Prostate gland (tissue), 2 donors: ENCODE measurements around the gene AGPAT4. TPM values are rescaled to one million over a fixed set of nuclear protein-coding genes. Genes with fewer than 3 reads are reported as not detected.

Experiments used
- DNase-seq: peaks from one replicate; pipeline ENCODE4 v3.0.0-alpha.2; 2019; ENCODE audit warnings: low spot score
- H3K27ac ChIP-seq, 2 donors: fragments of 200-600 bp; sonication (generic); 2 replicates each; pipeline ENCODE4 v1.5.1; 2017 to 2019
- H3K27me3 ChIP-seq: fragments of 200-600 bp; sonication (generic); replicated peaks from 2 replicates; pipeline ENCODE4 v1.5.1; 2019; ENCODE audit not compliant: insufficient read depth
- H3K36me3 ChIP-seq, 2 donors: fragments of 200-600 bp; sonication (generic); 1 replicate in 1 of 2; 2 replicates in 1 of 2; pipeline versions ENCODE4 v1.5.1 to v1.8.1; 2017 to 2019
- H3K4me1 ChIP-seq: fragments of 200-600 bp; sonication (generic); replicated peaks from 2 replicates; pipeline ENCODE4 v1.5.1; 2019
- H3K4me3 ChIP-seq, 2 donors: fragments of 200-600 bp; sonication (generic); 2 replicates each; pipeline ENCODE4 v1.5.1; 2017 to 2019
- H3K9me3 ChIP-seq: fragments of 200-600 bp; sonication (generic); 2 replicates; pipeline ENCODE4 v1.5.1; 2017
- POLR2A ChIP-seq: fragments of 450-650 bp; IDR thresholded peaks from one replicate; pipeline ENCODE4 v1.6.1; 2016; ENCODE audit warnings: antibody characterized with exemption, mild to moderate bottlenecking
- POLR2AphosphoS5 ChIP-seq: sonication (generic); formaldehyde crosslinking; IDR thresholded peaks from one replicate; pipeline ENCODE4 v1.6.1; 2017; ENCODE audit warnings: antibody characterized with exemption
- WGBS: methylation state at CpG from one replicate; pipeline ENCODE4 v1.1.5; 2018; 5-methylcytosine and 5-hydroxymethylcytosine counted together
- intact Hi-C: fragments of 100-400 bp; cut with DNase I; formaldehyde crosslinking; loops from one replicate; pipeline ENCODE4 v1.14.2; 2022
- total RNA-seq, 2 donors: library from RNA; depleted of rRNA; stranded (reverse); fragments of >200 nt; gene quantifications; one replicate each; pipeline ENCODE4 v1.1.0, GENCODE V29; 2016
- TF ChIP-seq, protein P1 (sequence below), 4 experiments: fragments of 200-600 bp in 2 of 4; fragments of 450-650 bp in 2 of 4; sonication (generic) in 2 of 4; IDR thresholded peaks; 1 replicate in 3 of 4; 2 replicates in 1 of 4; pipeline ENCODE4 v1.5.1; 2016 to 2019; ENCODE audit warnings: antibody characterized with exemption in 4 of 4, mild to moderate bottlenecking in 2 of 4, moderate library complexity in 2 of 4

AGPAT4 gene
- total RNA-seq, 2 donors from 2014 or later: 1.7 to 4.2 TPM

- H3K4me3 ChIP-seq: no peak overlapping the region
- 71% methylated on average over 6 of the region's 6 CpGs for WGBS
- no peaks in the 10 kb centered on the region for H3K9me3 ChIP-seq
- intact Hi-C loops: no loop called here
- H3K27ac ChIP-seq: no peak overlapping the region
- TF ChIP-seq POLR2AphosphoS5 (no peak), POLR2A (no peak)
- TF ChIP-seq, protein P1, sequence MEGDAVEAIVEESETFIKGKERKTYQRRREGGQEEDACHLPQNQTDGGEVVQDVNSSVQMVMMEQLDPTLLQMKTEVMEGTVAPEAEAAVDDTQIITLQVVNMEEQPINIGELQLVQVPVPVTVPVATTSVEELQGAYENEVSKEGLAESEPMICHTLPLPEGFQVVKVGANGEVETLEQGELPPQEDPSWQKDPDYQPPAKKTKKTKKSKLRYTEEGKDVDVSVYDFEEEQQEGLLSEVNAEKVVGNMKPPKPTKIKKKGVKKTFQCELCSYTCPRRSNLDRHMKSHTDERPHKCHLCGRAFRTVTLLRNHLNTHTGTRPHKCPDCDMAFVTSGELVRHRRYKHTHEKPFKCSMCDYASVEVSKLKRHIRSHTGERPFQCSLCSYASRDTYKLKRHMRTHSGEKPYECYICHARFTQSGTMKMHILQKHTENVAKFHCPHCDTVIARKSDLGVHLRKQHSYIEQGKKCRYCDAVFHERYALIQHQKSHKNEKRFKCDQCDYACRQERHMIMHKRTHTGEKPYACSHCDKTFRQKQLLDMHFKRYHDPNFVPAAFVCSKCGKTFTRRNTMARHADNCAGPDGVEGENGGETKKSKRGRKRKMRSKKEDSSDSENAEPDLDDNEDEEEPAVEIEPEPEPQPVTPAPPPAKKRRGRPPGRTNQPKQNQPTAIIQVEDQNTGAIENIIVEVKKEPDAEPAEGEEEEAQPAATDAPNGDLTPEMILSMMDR (IDR thresholded peaks at IDR 0.05): no peak
- H3K27me3 ChIP-seq: no peaks in the 10 kb centered on the region
- DNase-seq: no peak
- H3K4me1 ChIP-seq: no peaks in the 10 kb centered on the region
- H3K36me3 ChIP-seq: no peaks in the 10 kb centered on the region
These were observed 181.7 kb downstream of the AGPAT4 start for GRCh38 chr6:161091972-161092701.

DNA sequence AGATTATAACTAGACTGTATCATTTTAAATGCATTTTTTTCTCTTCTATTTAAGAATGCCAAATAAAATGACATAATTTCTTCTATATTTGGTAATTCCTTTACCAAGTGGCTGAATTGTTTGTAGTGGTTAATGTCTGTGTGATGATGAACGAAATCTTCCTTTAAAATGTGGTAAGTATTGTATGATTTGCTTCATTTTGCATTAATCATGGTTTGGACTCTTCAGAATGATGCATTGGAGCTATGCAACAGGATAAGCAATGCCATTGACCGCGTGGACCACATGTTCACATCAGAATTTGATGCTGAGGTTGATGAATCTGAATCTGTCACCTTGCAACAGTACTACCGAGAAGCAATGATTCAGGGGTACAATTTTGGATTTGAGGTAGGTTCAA lies 182.7 kb downstream of the AGPAT4 start:
- H3K4me1 ChIP-seq: no peaks in the 10 kb centered on the region
- no peak overlapping the region for H3K4me3 ChIP-seq
- H3K9me3 ChIP-seq: no peaks in the 10 kb centered on the region
- WGBS: 94% methylated on average over 4 of the region's 4 CpGs
- DNase-seq: no peak
- H3K27ac ChIP-seq: no peak overlapping the region
- intact Hi-C loops: no loop called here
- no peaks in the 10 kb centered on the region for H3K27me3 ChIP-seq
- H3K36me3 ChIP-seq: no peaks in the 10 kb centered on the region
- no peak for TF ChIP-seq POLR2AphosphoS5
- TF ChIP-seq, protein P1 (IDR thresholded peaks at IDR 0.05): no peak

DNA sequence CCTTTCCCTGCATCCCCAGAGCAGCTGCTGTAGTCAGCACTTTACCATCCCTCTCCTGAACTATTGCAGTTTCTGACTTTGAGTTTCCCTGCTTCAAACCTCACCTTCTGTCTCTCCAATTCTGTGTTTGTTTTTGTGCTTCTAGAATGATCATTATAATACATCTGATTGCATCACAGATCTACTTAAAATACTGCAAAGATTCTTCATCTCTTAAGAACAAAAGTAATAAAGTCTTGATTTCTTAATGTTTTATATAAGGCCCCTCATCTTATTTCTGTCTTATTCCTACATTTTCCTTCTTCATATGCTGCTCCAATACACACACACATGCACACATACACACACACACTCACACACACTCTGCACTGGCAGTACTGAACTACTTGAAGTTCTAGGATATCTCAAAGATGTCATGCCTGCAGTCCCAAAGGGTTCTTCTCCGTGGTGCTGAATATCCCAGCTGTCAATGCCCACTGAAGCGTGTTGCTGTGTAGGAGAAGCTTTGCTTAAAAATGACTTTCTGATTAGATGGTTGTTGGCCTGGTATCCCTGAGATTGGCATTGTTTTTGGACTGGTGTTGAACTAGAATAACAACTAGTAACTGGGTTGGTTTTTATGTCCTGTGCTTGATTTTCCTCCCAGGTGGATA lies 185.1 kb downstream of the AGPAT4 start:
- Histone ChIP-seq H3K36me3 (no peaks in the 10 kb centered on the region), H3K4me3 (no peak overlapping the region), H3K27me3 (no peaks in the 10 kb centered on the region), H3K9me3 (no peaks in the 10 kb centered on the region), H3K4me1 (no peaks in the 10 kb centered on the region), H3K27ac (no peak overlapping the region)
- intact Hi-C loops: no loop called here
- WGBS: 72% methylated on average over 2 of the region's 2 CpGs
- DNase-seq: no peak
- TF ChIP-seq POLR2AphosphoS5 (no peak), POLR2A (no peak)
- TF ChIP-seq, protein P1 (IDR thresholded peaks at IDR 0.05): no peak

DNA sequence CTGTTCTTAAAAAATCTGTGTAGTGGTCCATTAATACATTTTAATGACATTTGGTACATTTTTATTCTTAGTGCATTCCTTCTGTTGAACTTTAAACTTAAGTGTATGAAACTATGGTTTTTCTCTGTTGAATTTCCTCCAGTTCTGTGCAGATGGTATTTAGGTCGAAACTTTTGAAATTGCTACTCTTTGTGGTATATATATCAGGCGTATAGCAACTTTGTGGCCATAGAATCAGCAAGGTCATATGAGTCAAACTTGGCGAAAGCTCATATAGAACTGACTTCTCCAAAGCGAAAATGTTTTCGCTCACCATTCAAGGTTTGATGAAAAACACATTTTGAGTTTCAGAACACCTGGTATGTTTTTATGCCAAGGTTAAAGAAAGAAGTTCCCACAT lies 188.6 kb downstream of the AGPAT4 start:
- H3K36me3 ChIP-seq: peaks cover 0 to 4% of the 10 kb centered on the region in 2 donors
- no peak for DNase-seq
- no peak for TF ChIP-seq POLR2AphosphoS5
- no peak for TF ChIP-seq POLR2A
- TF ChIP-seq, protein P1 (IDR thresholded peaks at IDR 0.05): no peak
- intact Hi-C loops: no loop called here
- no peaks in the 10 kb centered on the region for H3K4me1 ChIP-seq
- no peaks in the 10 kb centered on the region for H3K9me3 ChIP-seq
- H3K27me3 ChIP-seq: no peaks in the 10 kb centered on the region
- H3K4me3 ChIP-seq: no peak overlapping the region
- no peak overlapping the region for H3K27ac ChIP-seq
- 91% methylated on average over 5 of the region's 5 CpGs for WGBS

DNA sequence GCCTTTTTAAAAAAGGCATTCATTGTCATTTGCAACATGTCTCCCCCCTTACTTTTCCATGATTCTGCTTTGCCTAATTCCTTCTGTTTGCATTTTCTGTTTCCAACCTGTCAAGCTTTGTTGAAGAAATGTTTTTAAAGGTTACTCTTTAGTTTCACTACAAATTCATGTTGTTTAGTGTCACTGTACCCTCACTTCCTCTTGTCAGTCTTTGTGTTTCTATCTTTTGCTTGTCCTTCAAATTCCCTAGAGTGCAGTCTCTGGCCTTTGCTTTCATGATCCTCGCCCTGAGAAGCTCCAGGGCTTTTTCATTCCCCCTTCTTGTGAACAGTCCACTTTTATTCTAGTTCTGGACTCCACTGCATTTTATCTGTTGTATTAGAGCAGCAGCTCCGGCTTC lies 191.6 kb downstream of the AGPAT4 start:
- WGBS: 96% methylated on average over 2 of the region's 2 CpGs
- H3K4me3 ChIP-seq: no peak overlapping the region
- intact Hi-C loops: no loop called here
- no peak for DNase-seq
- H3K27ac ChIP-seq: no peak overlapping the region
- no peaks in the 10 kb centered on the region for H3K27me3 ChIP-seq
- no peaks in the 10 kb centered on the region for H3K9me3 ChIP-seq
- H3K36me3 ChIP-seq: peaks cover 0 to 4% of the 10 kb centered on the region in 2 donors
- H3K4me1 ChIP-seq: no peaks in the 10 kb centered on the region
- TF ChIP-seq POLR2AphosphoS5 (no peak), POLR2A (no peak)
- TF ChIP-seq, protein P1 (IDR thresholded peaks at IDR 0.05): no peak
